OCI-LY3 (cell line): ENCODE data around the gene ADCY5.

Source experiments
- CTCF ChIP-seq: fragments of 200-600, 300-600 bp; sonication (generic); IDR thresholded peaks from 2 replicates; pipeline ENCODE4 v1.5.1; 2014; ENCODE audit warnings: antibody characterized with exemption, low read length, low read depth
- EZH2phosphoT487 ChIP-seq: fragments of 200-600 bp; shearing (Covaris generic); IDR thresholded peaks from 2 replicates; pipeline ENCODE4 v1.6.1; 2018; ENCODE audit warnings: antibody characterized with exemption, mixed run types, low read depth

- TF ChIP-seq CTCF (no peak), EZH2phosphoT487 (no peak)
These were observed 56.5 kb downstream of the ADCY5 start for GRCh38 chr3:123392368-123392767.
